ENCODE measurements around the gene EXD2.

DNA sequence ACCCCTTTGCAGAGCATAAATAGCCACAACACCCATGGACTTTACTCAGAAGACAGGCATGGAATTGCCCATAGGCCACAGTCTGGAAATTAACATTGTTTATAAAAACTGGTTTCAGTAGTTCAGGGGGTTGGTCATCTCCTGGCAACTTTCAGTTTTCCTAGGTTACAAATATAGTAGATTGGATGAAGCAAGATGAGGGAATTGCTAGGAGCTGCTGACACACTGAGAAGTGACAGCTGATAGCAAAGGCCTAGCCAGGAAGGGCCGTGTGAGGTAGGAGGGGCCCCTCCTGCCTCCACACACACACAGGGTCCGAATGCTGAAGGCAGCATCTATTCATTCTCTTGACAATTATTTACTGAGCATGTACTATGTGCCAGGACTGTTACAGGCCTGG lies 76.9 kb downstream of the EXD2 start:
- TF ChIP-seq EZH2phosphoT487 (IDR thresholded peaks at IDR 0.05; ENCODE audit: borderline replicate concordance, low read length): no peak
- TF ChIP-seq, protein P1, sequence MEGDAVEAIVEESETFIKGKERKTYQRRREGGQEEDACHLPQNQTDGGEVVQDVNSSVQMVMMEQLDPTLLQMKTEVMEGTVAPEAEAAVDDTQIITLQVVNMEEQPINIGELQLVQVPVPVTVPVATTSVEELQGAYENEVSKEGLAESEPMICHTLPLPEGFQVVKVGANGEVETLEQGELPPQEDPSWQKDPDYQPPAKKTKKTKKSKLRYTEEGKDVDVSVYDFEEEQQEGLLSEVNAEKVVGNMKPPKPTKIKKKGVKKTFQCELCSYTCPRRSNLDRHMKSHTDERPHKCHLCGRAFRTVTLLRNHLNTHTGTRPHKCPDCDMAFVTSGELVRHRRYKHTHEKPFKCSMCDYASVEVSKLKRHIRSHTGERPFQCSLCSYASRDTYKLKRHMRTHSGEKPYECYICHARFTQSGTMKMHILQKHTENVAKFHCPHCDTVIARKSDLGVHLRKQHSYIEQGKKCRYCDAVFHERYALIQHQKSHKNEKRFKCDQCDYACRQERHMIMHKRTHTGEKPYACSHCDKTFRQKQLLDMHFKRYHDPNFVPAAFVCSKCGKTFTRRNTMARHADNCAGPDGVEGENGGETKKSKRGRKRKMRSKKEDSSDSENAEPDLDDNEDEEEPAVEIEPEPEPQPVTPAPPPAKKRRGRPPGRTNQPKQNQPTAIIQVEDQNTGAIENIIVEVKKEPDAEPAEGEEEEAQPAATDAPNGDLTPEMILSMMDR (IDR thresholded peaks at IDR 0.05; ENCODE audit: low read depth, low read length, poor library complexity, severe bottlenecking): no peak
